Colonic mucosa (tissue), 4 donors: Measurements from ENCODE around the gene GCSAML. TPM values are rescaled to one million over a fixed set of nuclear protein-coding genes. Genes with fewer than 3 reads are reported as not detected.

Experiments
- DNase-seq: peaks from one replicate; pipeline ENCODE4 v3.0.0-alpha.2; 2020
- H3K27ac ChIP-seq: fragments of 200-600 bp; one replicate; pipeline ENCODE4 v1.8.0; 2021
- H3K27me3 ChIP-seq: fragments of 200-600 bp; one replicate; pipeline ENCODE4 v1.8.0; 2021
- H3K36me3 ChIP-seq: fragments of 200-600 bp; one replicate; pipeline ENCODE4 v1.8.0; 2021
- H3K4me1 ChIP-seq: fragments of 200-600 bp; one replicate; pipeline ENCODE4 v1.8.0; 2021; ENCODE audit warnings: mild to moderate bottlenecking
- H3K4me3 ChIP-seq: fragments of 200-600 bp; one replicate; pipeline ENCODE4 v1.8.0; 2021
- H3K9ac ChIP-seq, 2 donors: one replicate each; pipeline ENCODE4 v1.7.0; 2013; ENCODE audit warnings: control low read depth in 2 of 2, low read depth in 2 of 2, low read length in 2 of 2
- H3K9me3 ChIP-seq: fragments of 200-600 bp; one replicate; pipeline ENCODE4 v1.8.0; 2021
- intact Hi-C: fragments of 100-400 bp; cut with DNase I; formaldehyde crosslinking; loops from one replicate; pipeline ENCODE4 v1.14.1; 2022
- total RNA-seq, 2 donors: library from RNA; stranded (reverse); fragmentation: NEBNext Ultra II Directional in 1 of 2; extraction: Animal tissue kit (Norgen Biotek cat#: 25700) in 1 of 2; gene quantifications; one replicate each; pipeline ENCODE4 v1.2.1, GENCODE V29; 2021
- TF ChIP-seq, protein P1 (sequence below): fragments of 200-600 bp; IDR thresholded peaks from one replicate; pipeline ENCODE4 v1.8.0; 2022; ENCODE audit warnings: antibody characterized with exemption, mild to moderate bottlenecking
- donor health status: healthy.
- donor health status: DM: no; HTN: no; CAD: no.
- donor health status: DM: no; HTN: no; CAD: no.

GCSAML gene
- total RNA-seq, 2 donors from 2014 or later, result 0.40 to 0.48 TPM

- H3K4me1 ChIP-seq, result no peaks in the 10 kb centered on the region
- H3K27ac ChIP-seq, result no peak within 1 kb of the TSS
- H3K27me3 ChIP-seq, result no peaks in the 10 kb centered on the region
- H3K9ac ChIP-seq, result no peak within 1 kb of the TSS
- H3K36me3 ChIP-seq, result no peaks in the 10 kb centered on the region
- intact Hi-C loops, result no loop called here
- TF ChIP-seq, protein P1, sequence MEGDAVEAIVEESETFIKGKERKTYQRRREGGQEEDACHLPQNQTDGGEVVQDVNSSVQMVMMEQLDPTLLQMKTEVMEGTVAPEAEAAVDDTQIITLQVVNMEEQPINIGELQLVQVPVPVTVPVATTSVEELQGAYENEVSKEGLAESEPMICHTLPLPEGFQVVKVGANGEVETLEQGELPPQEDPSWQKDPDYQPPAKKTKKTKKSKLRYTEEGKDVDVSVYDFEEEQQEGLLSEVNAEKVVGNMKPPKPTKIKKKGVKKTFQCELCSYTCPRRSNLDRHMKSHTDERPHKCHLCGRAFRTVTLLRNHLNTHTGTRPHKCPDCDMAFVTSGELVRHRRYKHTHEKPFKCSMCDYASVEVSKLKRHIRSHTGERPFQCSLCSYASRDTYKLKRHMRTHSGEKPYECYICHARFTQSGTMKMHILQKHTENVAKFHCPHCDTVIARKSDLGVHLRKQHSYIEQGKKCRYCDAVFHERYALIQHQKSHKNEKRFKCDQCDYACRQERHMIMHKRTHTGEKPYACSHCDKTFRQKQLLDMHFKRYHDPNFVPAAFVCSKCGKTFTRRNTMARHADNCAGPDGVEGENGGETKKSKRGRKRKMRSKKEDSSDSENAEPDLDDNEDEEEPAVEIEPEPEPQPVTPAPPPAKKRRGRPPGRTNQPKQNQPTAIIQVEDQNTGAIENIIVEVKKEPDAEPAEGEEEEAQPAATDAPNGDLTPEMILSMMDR, result no peak
- no peak within 1 kb of the TSS for H3K4me3 ChIP-seq
- H3K9me3 ChIP-seq, result no peaks in the 10 kb centered on the region
- DNase-seq, result no peak
These were observed 12.6 kb upstream of the GCSAML start, which contains the start of gene OR2C3 for GRCh38 chr1:247536340-247536739. Gene OR2C3, minus strand, starts transcription at chr1:247536440. Its CDS starts 3,929 bp downstream, at chr1:247532511.

DNA sequence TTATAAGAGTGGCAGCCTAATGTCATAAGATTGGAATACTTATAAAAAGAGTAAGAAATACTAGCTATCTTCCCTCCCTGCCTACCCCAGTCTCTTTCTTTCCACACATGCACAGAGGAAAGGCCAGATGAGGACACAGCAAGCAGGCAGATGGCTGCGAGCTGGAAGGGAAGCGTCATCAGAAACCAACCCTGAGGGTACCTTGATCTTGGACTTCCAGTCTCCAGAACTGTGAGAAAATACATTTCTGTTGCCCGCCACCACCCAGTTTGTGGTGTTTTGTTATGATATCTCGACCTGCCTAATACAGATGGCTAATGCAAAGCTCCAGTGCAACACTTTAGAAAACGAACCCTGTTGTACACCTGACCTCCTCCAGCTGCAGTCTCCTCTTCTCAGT is 10.4 kb upstream of the GCSAML start:
- H3K9ac ChIP-seq, result no peak overlapping the region
- intact Hi-C loops, result no loop called here
- no peaks in the 10 kb centered on the region for H3K27me3 ChIP-seq
- TF ChIP-seq, protein P1, result no peak
- H3K4me1 ChIP-seq, result no peaks in the 10 kb centered on the region
- H3K36me3 ChIP-seq, result no peaks in the 10 kb centered on the region
- H3K4me3 ChIP-seq, result no peak overlapping the region
- H3K27ac ChIP-seq, result no peak overlapping the region
- H3K9me3 ChIP-seq, result no peaks in the 10 kb centered on the region
- DNase-seq, result no peak

- no peaks in the 10 kb centered on the region for H3K4me1 ChIP-seq
- TF ChIP-seq, protein P1, result no peak
- H3K27me3 ChIP-seq, result no peaks in the 10 kb centered on the region
- intact Hi-C loops, result no loop called here
- H3K27ac ChIP-seq, result no peak overlapping the region
- H3K9ac ChIP-seq, result no peak overlapping the region
- no peak overlapping the region for H3K4me3 ChIP-seq
- no peaks in the 10 kb centered on the region for H3K9me3 ChIP-seq
- no peaks in the 10 kb centered on the region for H3K36me3 ChIP-seq
- no peak for DNase-seq
These were observed 9.7 kb upstream of the GCSAML start for GRCh38 chr1:247539215-247539614.

GRCh38 chr1:247540581-247540980 is 8.4 kb upstream of the GCSAML start:
- Histone ChIP-seq H3K36me3 (no peaks in the 10 kb centered on the region), H3K9ac (no peak overlapping the region), H3K9me3 (no peaks in the 10 kb centered on the region), H3K4me3 (no peak overlapping the region), H3K27me3 (no peaks in the 10 kb centered on the region), H3K4me1 (no peaks in the 10 kb centered on the region), H3K27ac (no peak overlapping the region)
- DNase-seq, result no peak
- TF ChIP-seq, protein P1, result no peak
- intact Hi-C loops, result no loop called here

DNA sequence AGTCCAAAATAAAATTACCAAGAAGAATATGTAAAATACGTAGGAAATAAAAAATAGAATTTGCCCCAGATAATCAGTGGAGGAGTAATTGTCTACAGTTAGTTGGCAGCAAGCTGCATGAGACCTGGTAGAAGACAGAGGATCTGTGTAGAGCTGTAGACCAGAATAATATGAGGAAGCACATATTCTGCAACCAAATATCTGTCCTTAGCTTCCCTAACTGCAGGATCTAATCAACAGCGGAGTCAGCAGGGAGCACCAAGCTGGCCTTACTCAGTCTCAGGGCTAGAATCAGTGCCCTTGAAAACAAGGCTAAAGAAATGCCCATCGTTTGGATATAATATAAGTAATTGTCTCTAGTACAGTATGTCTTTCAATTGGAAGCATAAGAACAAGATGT is 6.1 kb upstream of the GCSAML start:
- Histone ChIP-seq H3K9ac (no peak overlapping the region), H3K4me3 (no peak overlapping the region), H3K4me1 (no peaks in the 10 kb centered on the region), H3K9me3 (no peaks in the 10 kb centered on the region), H3K27me3 (no peaks in the 10 kb centered on the region), H3K36me3 (no peaks in the 10 kb centered on the region), H3K27ac (no peak overlapping the region)
- no peak for DNase-seq
- TF ChIP-seq, protein P1, result no peak
- intact Hi-C loops, result no loop called here

- Histone ChIP-seq H3K4me1 (no peaks in the 10 kb centered on the region), H3K27ac (no peak overlapping the region), H3K9me3 (no peaks in the 10 kb centered on the region), H3K4me3 (no peak overlapping the region), H3K9ac (no peak overlapping the region), H3K27me3 (no peaks in the 10 kb centered on the region), H3K36me3 (no peaks in the 10 kb centered on the region)
- intact Hi-C loops, result no loop called here
- TF ChIP-seq, protein P1, result no peak
- DNase-seq, result no peak
These were observed 842 bp upstream of the GCSAML start for GRCh38 chr1:247548092-247548491.
